GM19099 (cell line): ENCODE results near the gene OR7C1.

Experiments
- POLR2A ChIP-seq: IDR thresholded peaks from 3 replicates; pipeline ENCODE4 v1.6.1; 2011; ENCODE audit warnings: low read depth; ENCODE audit not compliant: insufficient read length; ENCODE audit errors: extremely low read depth

The OR7C1 gene

GRCh38 chr19:14767466-14767971 is 67.5 kb downstream of the OR7C1 start:
- TF ChIP-seq POLR2A = no peak

GRCh38 chr19:14764401-14764800 is 70.6 kb downstream of the OR7C1 start:
- TF ChIP-seq POLR2A = no peak

GRCh38 chr19:14763497-14764145 is 71.4 kb downstream of the OR7C1 start:
- no peak for TF ChIP-seq POLR2A

GRCh38 chr19:14762111-14762510 is 72.9 kb downstream of the OR7C1 start:
- TF ChIP-seq POLR2A = no peak

- TF ChIP-seq POLR2A = no peak
Observed at GRCh38 chr19:14761607-14762006, 73.4 kb downstream of the OR7C1 start.

- no peak for TF ChIP-seq POLR2A
Observed at GRCh38 chr19:14758816-14759215, 76.2 kb downstream of the OR7C1 start.

GRCh38 chr19:14748601-14749000 is 86.4 kb downstream of the OR7C1 start:
- TF ChIP-seq POLR2A = no peak
